Upper lobe of right lung (tissue), 1 donor: ENCODE measurements around the gene RAB17. TPM values are rescaled to one million over a fixed set of nuclear protein-coding genes. Genes with fewer than 3 reads are reported as not detected.

Experiments used
- ATAC-seq: fragments of 200-7000 bp; cut with Tn5 transposase; one replicate; pipeline ENCODE4 v1.9.1; 2020; ENCODE audit warnings: mild to moderate bottlenecking, moderate library complexity
- DNase-seq: peaks from one replicate; pipeline ENCODE4 v3.0.0-alpha.2; 2020
- H3K27ac ChIP-seq: fragments of 200-600 bp; one replicate; pipeline ENCODE4 v1.8.0; 2022
- H3K27me3 ChIP-seq: fragments of 200-600 bp; one replicate; pipeline ENCODE4 v1.8.0; 2022; ENCODE audit warnings: mild to moderate bottlenecking
- H3K36me3 ChIP-seq: fragments of 200-600 bp; one replicate; pipeline ENCODE4 v1.8.0; 2022
- H3K4me1 ChIP-seq: fragments of 200-600 bp; one replicate; pipeline ENCODE4 v1.8.0; 2022
- H3K4me3 ChIP-seq: fragments of 200-600 bp; one replicate; pipeline ENCODE4 v1.8.0; 2022; ENCODE audit warnings: mild to moderate bottlenecking
- H3K9me3 ChIP-seq: fragments of 200-600 bp; one replicate; pipeline ENCODE4 v1.8.0; 2022
- CTCF ChIP-seq: fragments of 200-600 bp; IDR thresholded peaks from one replicate; pipeline ENCODE4 v1.8.0; 2022; ENCODE audit warnings: antibody characterized with exemption
- intact Hi-C: fragments of 100-400 bp; cut with DNase I; formaldehyde crosslinking; loops from one replicate; pipeline ENCODE4 v1.11.0; 2022
- total RNA-seq: library from RNA; stranded (reverse); fragmentation: NEBNext Ultra II Directional; extraction: Animal tissue kit (Norgen Biotek cat#: 25700); gene quantifications from one replicate; pipeline ENCODE4 v1.2.1, GENCODE V29; 2021
- donor health status: DM: no; HTN: yes; CAD: no; lungs with severe emphysema.

RAB17 gene
- total RNA-seq, 1 donor from 2014 or later, result 50.9 TPM

GRCh38 chr2:237525559-237526157, 64.9 kb downstream of the RAB17 start:
- Histone ChIP-seq H3K27me3 (no peaks in the 10 kb centered on the region), H3K4me1 (no peaks in the 10 kb centered on the region), H3K4me3 (no peak overlapping the region), H3K9me3 (no peaks in the 10 kb centered on the region), H3K27ac (no peak overlapping the region), H3K36me3 (peaks cover 22% of the 10 kb centered on the region)
- intact Hi-C loops, result no loop called here
- DNase-seq (no peak), ATAC-seq (no peak)
- no peak for TF ChIP-seq CTCF

GRCh38 chr2:237524631-237525030, 65.9 kb downstream of the RAB17 start:
- Histone ChIP-seq H3K9me3 (no peaks in the 10 kb centered on the region), H3K27ac (no peak overlapping the region), H3K27me3 (no peaks in the 10 kb centered on the region), H3K4me3 (no peak overlapping the region), H3K36me3 (peaks cover 22% of the 10 kb centered on the region), H3K4me1 (no peaks in the 10 kb centered on the region)
- intact Hi-C loops, result no loop called here
- DNase-seq (no peak), ATAC-seq (no peak)
- no peak for TF ChIP-seq CTCF

Other genes starting within 250 kb of the RAB17 start
- gene COL6A3, start 176.6 kb downstream of the RAB17 start, total RNA-seq, result 119 TPM
- 423 TPM for gene MLPH, start 103.5 kb downstream of the RAB17 start, total RNA-seq
- gene PRLH, start 24.2 kb downstream of the RAB17 start, total RNA-seq, result not detected
- gene LRRFIP1, start 36.9 kb upstream of the RAB17 start, total RNA-seq, result 178 TPM
- gene RBM44, start 208.0 kb upstream of the RAB17 start, total RNA-seq, result 1.8 TPM